ENCODE measurements around the gene B3GALT4.
"Not testable (repeated sequence)": the region's sequence is repeated elsewhere in the genome, so short reads cannot be mapped to it uniquely, and the experiment has no call there.

Gene B3GALT4, protein sequence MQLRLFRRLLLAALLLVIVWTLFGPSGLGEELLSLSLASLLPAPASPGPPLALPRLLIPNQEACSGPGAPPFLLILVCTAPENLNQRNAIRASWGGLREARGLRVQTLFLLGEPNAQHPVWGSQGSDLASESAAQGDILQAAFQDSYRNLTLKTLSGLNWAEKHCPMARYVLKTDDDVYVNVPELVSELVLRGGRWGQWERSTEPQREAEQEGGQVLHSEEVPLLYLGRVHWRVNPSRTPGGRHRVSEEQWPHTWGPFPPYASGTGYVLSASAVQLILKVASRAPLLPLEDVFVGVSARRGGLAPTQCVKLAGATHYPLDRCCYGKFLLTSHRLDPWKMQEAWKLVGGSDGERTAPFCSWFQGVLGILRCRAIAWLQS

DNA sequence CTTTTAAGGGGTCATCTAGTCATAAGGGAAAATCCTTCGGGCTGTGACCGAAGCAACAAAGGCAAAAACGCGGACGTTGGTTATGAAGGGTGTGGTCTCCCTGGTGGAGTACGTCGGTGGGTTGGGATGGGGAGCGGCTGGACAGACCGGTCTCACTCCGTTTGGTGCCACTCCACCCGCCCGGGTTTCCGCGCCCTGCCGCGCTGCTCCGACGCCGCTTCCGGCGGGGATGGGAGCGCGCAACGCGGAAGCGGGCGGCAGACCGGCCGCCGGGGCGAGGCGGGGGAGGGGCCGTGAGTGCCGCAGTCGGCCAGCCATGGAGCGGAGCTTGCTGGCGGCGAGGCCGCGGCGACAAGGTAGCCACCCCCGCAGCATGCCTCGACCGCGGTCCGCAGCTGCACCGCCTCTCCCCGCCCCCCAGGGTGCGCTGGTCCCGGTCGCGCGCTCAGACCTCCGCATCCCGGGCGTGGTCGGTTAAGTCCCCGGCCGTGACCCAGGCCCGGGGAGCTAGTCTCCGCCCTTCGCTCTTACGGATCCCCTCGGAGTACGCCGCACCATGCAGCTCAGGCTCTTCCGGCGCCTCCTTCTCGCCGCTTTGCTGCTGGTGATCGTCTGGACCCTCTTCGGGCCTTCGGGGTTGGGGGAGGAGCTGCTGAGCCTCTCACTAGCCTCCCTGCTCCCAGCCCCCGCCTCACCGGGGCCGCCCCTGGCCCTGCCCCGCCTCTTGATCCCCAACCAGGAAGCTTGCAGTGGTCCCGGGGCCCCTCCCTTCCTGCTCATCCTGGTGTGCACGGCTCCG is at the start of gene B3GALT4:
Gene B3GALT4 (plus strand): TSS at position 260 of the 799 bp plus-strand sequence. CDS start 297 bp downstream, at position 557.
- peak; percentile 83 for DNase-seq (ENCODE audit: low spot score)

DNA sequence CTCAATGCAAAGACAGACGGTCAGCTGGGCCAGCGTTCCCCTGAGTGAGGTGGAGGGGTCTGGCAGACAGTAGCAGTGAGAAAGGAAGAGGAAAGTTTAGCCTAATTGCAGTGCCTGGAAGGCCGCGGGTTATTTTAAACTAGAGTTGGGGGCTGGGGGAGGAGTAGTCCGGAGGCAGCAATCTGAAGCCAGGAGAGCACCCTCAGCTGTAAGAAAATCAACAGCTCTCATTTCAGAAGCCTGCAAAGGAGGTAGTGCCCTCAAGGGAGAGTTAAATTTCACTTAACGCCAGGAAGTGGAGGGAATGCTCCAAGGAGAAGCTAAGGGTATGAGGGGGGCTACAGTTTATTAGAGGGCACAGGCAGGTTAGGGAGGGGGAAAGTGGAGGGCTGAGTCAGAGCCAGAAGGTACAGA is 41.7 kb upstream of the B3GALT4 start:
- no peak for DNase-seq (ENCODE audit: low spot score)

DNA sequence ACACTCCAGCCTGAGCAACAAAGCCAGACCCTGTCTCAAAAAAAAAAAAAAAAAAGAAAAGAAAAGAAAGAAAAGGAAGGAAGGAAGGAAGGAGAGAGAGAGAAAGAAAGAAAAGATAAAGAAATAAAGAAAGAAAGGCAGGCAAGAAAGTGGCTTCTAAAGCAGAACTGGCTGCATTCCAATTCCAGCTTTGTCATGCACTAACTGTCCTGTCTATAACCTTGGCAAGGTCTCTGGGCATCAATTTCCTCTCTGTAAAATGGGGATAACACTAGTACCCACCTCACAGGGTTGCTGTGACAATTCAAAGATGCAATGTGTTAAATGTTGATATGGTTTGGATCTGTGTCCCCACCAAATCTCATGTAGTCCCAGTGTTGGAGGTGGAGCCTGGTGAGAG is 40.6 kb upstream of the B3GALT4 start:
- no peak for DNase-seq (ENCODE audit: low spot score)

DNA sequence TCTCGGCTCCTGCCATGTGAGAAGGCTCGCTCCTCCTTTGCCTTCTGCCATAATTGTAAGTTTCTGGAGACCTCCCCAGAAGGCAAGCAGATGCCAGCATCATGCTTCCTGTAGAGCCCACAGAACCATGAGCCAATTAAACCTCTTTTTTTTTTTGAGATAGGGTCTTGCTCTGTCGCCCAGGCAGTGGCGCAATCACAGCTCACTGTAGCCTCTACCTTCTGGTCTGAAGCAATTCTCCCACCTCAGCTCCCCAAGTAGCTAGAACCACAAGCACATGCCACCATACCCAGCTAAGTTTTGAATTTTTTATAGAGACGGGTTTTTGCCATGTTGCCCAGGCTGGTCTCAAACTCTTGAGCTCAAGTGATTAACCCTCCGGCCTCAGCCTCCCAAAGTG is 40.1 kb upstream of the B3GALT4 start:
- no peak for DNase-seq (ENCODE audit: low spot score)

DNA sequence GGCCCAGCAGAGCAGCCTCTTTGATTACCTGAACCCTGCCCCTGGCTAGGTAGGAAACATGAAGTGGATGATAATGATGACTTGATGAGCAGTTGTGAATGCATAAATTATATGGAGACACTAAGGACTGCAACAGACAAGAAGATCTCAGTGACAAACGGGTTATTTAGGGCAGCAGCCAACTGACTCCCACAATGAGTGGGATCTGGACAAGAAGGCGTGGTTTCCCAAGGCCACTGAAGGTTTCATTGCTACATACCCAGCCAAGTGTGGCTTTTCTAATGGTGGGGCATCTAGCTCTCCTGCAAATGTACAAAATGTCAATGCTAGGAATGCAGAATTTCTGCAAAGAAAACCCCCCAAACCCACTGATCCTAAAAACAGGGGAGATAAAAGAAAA is 39.2 kb upstream of the B3GALT4 start:
- DNase-seq (ENCODE audit: low spot score), result no peak

DNA sequence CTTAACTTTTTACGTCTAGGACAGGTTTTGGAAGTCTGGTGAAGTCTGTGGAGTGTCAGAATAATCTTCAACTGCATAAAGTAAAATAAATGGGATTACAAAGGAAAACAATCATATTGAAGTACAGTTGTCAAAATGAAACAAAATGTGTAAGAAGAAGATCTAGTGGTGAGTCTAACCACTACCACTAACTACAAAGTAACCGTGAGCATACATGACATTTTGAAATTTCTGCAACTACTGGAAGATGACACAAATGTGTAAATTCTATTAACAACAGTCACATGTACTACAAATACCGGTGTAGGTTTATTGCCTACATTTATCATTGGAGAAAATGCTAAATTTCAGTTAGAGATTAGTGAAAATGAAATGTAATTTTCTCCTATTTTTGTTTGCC is 35.0 kb upstream of the B3GALT4 start:
- DNase-seq (ENCODE audit: low spot score), result peak; percentile 70

DNA sequence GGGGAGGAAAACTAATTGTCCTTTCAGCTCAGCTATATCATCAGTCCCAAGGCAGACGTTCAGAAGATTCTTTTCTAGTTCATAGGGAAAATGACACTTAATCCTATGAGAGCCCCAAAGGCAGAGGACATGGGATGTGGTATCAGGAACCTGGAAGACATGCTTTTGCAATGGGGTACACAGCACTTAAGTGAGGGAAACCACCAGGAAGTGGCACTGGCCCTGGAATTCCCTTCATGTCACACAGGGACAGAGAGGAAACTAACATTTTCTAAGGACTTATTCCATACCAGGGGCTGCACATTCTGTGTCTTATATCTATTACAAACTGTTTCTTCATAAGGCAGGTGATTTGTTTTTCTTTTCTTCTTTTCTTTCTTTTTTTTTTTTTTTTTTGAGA is 33.4 kb upstream of the B3GALT4 start:
- no peak for DNase-seq (ENCODE audit: low spot score)

DNA sequence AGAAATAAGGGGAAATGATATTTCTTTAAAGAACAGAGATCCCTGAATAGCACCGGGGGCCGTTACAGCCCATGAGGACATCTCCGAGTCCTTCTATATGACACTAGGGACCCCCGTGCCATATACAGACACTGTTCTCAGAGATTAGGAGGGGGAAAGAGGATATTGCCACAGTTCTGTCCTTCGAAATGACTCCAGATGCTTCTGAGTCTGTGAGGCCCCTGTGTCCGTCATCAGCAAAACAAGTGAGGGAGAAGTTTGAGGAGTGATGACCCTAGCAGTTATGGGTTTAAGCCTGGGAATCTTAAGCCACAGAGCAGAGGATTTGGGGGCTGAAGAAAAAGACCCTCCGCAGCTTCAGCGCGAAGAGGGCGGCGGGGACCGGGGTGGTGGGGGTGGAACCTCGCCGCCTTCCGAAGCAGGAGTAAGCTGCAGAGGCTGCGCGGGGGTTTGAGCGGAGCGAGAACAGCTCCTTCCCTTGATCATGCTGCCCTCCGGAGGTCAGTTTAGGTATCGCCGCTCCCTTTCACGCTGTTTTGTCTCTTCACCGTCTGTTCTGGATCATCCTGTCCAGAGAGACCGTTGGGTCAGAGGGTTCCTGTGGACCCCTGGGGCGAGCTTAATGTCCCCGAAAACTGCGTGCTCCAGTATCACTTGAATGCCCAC is 28.8 kb upstream of the B3GALT4 start:
- DNase-seq (ENCODE audit: low spot score), result peak; percentile 93

DNA sequence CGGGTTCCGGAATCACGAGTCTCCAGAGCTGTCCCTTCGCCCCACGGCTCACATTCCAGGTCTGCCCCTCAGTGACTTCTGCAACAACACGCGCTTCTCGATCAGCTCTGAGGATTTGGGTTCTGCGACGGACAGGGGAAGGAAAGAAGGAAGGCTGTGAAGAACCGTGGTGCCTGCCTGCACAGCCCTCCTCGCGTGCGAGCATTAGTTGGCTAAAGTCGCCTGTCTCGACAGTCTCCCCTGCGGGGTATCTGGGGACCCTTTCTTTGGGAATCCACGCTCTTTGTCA is 28.3 kb upstream of the B3GALT4 start:
- no peak for DNase-seq (ENCODE audit: low spot score)

DNA sequence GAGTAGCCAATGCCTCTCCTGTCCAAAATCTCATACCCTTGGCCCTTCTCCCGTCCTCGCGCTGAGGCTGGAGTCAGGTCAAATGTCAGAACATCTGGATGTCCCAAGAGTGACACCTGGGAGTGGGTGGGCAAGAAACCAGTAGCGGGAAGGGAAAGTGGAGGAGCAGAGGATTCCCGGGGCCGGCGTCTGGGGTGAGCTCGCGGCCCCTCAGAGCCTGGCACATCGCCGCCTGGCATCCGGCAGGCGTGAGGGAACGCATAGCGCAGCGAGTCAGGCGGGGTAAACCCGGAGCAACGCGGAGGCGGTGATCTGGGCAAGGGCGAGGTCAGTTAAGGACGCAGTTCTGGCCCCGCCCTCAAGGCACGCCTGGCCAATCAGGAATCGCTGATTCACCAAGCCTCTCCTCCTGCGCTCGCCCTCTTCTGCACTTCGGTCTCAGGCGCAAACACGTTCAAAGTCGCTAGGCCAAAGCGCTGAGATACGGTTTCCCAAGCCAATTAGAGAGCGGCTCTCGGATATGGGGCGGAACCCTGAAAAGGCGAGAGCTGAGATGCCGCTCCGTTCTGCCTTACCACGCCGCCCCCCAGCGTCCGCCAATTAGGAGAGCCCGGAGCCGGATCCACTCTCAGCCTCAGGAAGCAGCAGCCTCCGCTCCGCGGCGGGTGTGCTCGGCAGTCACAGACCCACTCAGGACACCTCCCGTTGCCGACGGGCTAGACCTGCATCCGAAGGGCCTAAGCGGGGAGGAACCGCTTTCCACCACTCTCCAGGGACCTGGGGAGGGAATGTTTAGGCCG is 27.8 kb upstream of the B3GALT4 start:
- peak; percentile 99 for DNase-seq (ENCODE audit: low spot score)

DNA sequence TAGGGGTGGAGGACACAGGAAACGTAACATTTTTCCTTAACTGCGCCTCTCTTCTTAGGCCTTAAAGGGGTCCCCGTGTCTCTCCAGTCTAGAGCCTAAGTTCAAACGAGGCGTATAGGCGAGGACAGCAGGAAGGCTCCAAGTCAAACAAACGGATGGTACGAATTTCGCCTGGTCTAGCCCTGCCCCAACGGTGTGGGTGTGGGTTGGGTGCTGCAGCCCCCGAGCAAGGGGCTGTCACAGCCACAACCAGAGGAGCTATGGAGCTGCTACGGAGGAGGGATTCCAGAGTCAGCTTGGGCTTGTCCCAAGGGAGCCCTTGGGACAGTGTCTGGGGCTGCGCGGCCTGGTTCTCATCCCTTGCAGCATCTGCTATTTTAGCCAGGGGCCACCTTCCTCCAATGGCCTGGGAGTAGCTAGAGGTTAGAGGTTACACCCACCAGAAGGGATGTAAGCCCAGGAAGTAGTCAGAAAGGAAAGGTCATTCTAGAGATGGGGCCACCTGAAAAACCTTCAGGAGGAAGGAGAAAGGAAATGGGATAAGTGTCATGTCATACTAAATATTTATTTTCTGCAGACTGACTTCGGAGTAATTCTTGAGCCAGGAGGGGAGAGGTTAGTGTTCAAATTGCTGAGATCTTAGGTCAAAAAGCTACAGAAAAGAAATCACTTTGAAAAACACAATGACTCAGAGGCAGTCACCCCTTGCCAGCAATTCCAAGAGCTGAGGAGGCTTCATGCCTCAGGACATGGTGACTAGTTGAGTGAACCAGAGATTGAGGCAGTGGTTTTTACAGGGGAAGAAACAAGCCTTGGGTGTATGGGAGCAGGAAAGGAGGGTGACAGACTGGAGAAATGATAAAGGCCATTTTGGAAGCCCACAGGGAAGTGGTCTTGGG is 26.9 kb upstream of the B3GALT4 start:
- peak; percentile 27 for DNase-seq (ENCODE audit: low spot score)

DNA sequence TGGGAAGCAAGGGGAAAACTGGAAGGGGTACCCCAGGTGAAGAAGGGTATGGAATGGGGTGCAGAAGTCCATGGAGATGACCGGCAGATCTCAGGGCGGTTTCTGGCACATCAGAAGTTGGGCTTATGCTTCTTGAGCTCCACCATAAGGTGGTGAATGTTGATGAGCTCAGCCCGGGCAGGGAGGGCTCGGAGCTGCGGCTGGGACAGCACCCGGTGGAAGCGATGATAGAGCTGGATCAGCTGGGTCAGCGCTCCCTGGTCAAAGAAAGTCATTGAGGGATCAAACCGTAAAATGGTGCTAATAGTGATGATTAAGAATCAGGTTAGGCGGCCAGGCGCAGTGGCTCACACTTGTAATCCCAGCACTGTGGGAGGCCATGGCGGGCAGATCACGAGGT is 26.2 kb upstream of the B3GALT4 start:
- no peak for DNase-seq (ENCODE audit: low spot score)

DNA sequence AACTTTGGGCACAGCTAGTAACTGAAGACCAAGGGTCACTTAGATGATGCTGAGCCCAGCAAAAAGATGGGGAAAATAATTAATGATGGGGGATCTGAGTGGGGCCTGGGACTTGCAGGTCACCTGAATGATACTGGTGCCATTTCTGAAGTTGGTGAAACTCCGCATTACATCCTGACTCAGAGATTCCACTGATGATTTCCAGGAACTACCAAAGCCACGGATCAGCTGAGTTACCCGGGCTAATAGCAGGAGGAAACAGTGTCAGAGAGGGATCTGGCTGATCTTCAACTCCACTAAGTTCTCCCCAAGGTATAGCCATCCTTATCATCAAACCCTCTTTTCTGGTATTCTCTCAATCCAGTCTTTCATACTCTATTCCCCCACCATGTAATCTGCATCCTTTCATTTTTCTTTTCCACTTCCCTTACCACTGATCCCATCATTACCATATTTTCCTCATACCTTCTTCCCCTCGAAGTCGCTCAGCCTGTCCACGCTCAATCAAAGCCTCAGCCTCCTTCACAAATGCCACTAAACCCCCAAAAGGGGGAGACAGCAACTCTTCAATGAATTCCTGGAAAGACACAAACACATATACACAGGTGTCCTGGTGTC is 25.4 kb upstream of the B3GALT4 start:
- DNase-seq (ENCODE audit: low spot score), result no peak

DNA sequence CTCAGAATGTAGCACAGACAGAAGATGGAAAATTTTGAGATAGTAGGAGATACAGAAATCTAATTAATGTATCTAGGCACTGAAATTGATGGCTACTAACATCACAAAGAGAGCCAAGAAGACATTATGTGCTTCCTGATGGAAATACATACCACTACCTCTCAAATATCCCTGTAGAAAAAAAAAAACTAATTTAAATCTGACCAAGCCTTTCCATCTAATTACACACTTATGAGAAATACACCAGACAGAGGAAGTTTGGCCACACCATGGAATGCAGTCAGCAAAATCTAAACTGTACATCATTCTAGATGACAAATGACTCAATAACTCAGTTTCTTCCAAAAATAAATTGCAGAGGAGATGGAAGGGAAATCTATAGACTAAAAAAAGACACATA is 24.2 kb upstream of the B3GALT4 start:
- DNase-seq (ENCODE audit: low spot score), result no peak

DNA sequence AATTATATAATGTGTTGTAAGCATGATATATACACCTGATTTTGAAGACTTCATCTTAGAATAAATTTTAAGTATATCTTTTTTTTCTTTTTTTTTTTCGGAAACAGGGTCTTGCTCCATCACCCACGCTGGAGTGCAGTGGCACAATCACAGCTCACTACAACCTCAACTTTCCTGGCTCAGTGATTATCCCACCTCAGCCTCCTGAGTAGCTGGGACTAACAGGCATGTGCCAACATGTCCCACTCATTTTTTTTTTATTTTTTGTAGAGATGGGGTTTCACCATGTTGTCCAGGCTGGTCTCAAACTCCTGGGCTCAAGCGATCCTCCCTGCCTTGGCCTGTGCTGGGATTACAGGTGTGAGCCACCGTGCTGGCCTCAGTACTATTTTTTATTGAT is 22.3 kb upstream of the B3GALT4 start:
- no peak for DNase-seq (ENCODE audit: low spot score)

DNA sequence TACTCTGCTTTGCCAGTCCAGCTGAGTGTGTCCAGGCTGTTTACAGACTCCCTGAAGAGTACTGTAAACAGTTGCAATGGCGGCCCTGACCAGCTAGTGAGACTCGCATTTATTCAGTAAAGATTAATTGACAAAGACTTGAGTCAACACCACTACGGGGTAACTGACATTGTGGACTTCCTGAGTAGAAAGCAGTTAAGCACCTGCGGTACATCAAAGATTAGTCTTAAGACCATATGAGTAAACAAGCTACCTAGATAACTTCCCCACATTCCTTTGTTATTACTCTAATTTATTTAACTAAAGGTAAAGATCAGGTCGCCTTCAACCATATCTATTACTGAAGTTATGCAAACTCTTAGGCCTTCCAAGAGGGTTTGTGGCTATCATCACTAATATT is 17.9 kb upstream of the B3GALT4 start:
- DNase-seq (ENCODE audit: low spot score), result no peak

DNA sequence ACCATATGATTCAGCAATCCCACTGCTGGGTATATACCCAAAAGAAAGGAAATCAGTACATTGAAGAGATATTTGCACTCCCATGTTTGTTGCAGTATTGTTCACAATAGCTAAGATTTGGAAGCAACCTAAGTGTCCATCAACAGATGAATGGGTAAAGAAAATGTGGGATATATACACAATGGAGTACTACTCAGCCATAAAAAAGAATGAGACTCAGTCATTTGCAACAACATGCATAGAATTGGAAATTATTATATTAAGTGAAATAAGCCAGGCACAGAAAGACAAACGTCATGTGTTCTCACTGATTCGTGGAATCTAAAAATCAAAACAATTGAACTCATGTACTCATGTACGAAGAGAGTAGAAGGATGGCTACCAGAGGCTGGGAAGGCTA is 14.4 kb upstream of the B3GALT4 start:
- not testable (repeated sequence) for DNase-seq (ENCODE audit: low spot score)

DNA sequence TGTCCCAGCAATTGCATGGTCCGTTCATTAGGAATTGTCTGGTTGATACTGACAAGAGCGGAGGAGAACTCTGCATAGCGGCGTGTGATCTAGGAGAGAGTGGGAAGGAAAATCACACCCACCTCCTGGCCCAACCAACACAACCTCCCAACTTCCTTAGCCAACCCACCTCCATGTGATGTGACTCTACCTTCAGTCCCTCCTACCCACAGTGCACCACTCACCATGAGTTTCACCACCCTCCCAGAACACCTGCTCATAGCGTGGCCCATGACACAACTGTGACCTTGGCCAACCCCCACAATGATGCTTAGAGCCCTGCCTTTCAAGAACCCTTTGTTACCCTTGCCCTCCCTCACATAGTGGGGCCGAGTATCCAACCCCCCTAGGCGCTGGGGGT is 12.9 kb upstream of the B3GALT4 start:
- no peak for DNase-seq (ENCODE audit: low spot score)

DNA sequence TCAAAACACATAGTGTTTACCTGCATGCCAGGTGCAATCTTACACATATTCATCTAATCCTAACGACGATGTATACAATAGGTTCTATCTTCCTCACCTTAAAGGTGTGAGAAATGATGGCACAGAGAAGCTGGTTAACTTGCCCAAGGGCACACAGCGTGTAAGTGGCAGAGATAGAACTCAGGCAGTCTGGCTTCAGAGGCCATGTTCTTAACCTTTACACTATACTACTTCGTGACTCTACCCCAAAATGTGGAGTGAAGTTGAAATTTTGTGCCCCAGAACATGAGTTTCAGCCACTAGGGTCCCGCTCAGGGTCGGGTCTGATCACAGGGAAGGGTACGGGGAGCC is 5.8 kb upstream of the B3GALT4 start:
- no peak for DNase-seq (ENCODE audit: low spot score)

DNA sequence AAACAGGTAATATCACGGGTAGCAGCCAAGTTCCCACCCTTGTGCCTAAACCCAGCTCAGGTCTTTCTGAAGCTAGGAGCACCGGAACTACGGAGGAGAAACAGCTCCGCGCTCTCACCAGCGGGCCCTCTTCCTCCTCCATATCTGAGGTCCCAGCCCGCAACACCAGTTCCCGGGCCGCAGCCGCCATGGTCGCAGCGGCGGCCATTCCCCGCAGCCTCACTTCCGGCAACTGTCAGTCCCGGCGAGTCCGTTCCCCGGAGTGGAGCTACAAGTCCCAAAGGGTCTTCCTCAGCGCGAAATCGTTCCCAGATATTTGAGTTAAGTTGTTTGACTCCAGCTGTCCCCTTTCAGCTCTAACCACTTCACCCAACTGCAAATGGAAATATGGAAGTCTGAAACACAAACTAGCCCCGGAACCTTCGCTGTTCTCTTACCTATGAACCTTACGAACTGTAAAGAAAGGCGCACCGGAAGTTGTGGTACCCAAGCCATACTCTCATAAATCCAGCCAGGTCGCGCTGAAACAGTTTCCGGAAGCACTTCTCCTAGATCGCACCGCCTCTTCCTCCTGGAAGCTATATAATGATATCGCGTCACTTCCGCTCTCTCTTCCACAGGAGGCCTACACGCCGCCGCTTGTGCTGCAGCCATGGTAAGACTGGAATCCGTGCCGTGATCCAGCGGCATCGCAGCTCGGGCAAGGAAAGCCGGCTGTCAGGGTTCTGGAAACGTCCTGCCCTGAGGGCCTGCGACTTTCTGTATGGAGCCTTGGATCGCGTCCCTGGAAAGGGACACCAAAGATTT is 5.3 kb upstream of the B3GALT4 start, which contains the start of the genes RPS18 and VPS52:
Gene RPS18 (plus strand): TSS at position 608 of the 807 bp plus-strand sequence. CDS start 45 bp downstream, at position 653.
Gene VPS52 (minus strand): TSS at position 409 of the 807 bp plus-strand sequence. CDS start 201 bp downstream, at position 208.
- peak; percentile 97 for DNase-seq (ENCODE audit: low spot score)

All from activated CD4-positive, alpha-beta T cell treated with anti-CD3 and anti-CD28 coated beads, Interleukin-2, Interleukin-4, amounts not matched to agents 100 ng/mL and 50 ng/mL, durations not matched to agents 16 hours and 8 hours (primary cell).